Neutrophil (primary cell): ENCODE results near the gene DCTN3.

Experiments used
- H3K27ac ChIP-seq: fragments of 200-600 bp; sonication (generic); 2 replicates; pipeline ENCODE4 v1.5.1; 2016; ENCODE audit warnings: mild to moderate bottlenecking, moderate library complexity
- H3K27me3 ChIP-seq: fragments of 200-600 bp; sonication (generic); 2 replicates; pipeline ENCODE4 v1.6.0; 2016; ENCODE audit warnings: mild to moderate bottlenecking
- H3K36me3 ChIP-seq: fragments of 200-600 bp; sonication (generic); 2 replicates; pipeline ENCODE4 v1.5.1; 2017
- H3K4me1 ChIP-seq, 2 experiments: fragments of 200-600 bp in 1 of 2; sonication (generic) in 1 of 2; 1 replicate in 1 of 2; 2 replicates in 1 of 2; pipeline versions ENCODE4 v1.5.1 to v1.6.1; 2013 to 2016; ENCODE audit warnings: low read depth in 1 of 2, low read length in 1 of 2, mild to moderate bottlenecking in 1 of 2, moderate library complexity in 1 of 2; ENCODE audit not compliant: control insufficient read depth in 1 of 2, insufficient read depth in 1 of 2
- H3K4me3 ChIP-seq, 2 experiments: fragments of 200-600 bp in 1 of 2; sonication (generic) in 1 of 2; 1 replicate in 1 of 2; 2 replicates in 1 of 2; pipeline ENCODE4 v1.5.1; 2013 to 2016; ENCODE audit warnings: low read depth in 1 of 2, low read length in 1 of 2, mild to moderate bottlenecking in 1 of 2, moderate library complexity in 1 of 2
- H3K9me3 ChIP-seq: fragments of 200-600 bp; sonication (generic); 2 replicates; pipeline ENCODE4 v1.5.1; 2016
- CTCF ChIP-seq: fragments of 200-600 bp; sonication (generic); IDR thresholded peaks from 2 replicates; pipeline ENCODE4 v1.5.1; 2016; ENCODE audit warnings: antibody characterized with exemption

The DCTN3 gene

GRCh38 chr9:34588671-34589635, 31.3 kb downstream of the DCTN3 start:
- Histone ChIP-seq H3K9me3 (no peaks in the 10 kb centered on the region), H3K4me1 (peaks cover 19 to 22% of the 10 kb centered on the region in 2 experiments), H3K27me3 (peaks cover 100% of the 10 kb centered on the region), H3K4me3 (no peak overlapping the region), H3K36me3 (no peaks in the 10 kb centered on the region), H3K27ac (no peak overlapping the region)
- no peak for TF ChIP-seq CTCF

GRCh38 chr9:34587271-34587670, 33.0 kb downstream of the DCTN3 start:
- Histone ChIP-seq H3K9me3 (no peaks in the 10 kb centered on the region), H3K4me3 (no peak overlapping the region), H3K27me3 (peaks cover 100% of the 10 kb centered on the region), H3K36me3 (no peaks in the 10 kb centered on the region), H3K27ac (no peak overlapping the region), H3K4me1 (peaks cover 19 to 22% of the 10 kb centered on the region in 2 experiments)
- no peak for TF ChIP-seq CTCF

- H3K27me3 ChIP-seq = peaks cover 100% of the 10 kb centered on the region
- H3K9me3 ChIP-seq = no peaks in the 10 kb centered on the region
- no peak overlapping the region for H3K4me3 ChIP-seq
- no peak overlapping the region for H3K27ac ChIP-seq
- H3K36me3 ChIP-seq = no peaks in the 10 kb centered on the region
- H3K4me1 ChIP-seq = peaks cover 14 to 15% of the 10 kb centered on the region in 2 experiments
- no peak for TF ChIP-seq CTCF
Measured at GRCh38 chr9:34585946-34586669, 34.2 kb downstream of the DCTN3 start.

GRCh38 chr9:34584970-34585369, 35.3 kb downstream of the DCTN3 start:
- peaks cover 100% of the 10 kb centered on the region for H3K27me3 ChIP-seq
- H3K27ac ChIP-seq = no peak overlapping the region
- H3K4me1 ChIP-seq = peaks cover 2 to 3% of the 10 kb centered on the region in 2 experiments
- H3K36me3 ChIP-seq = no peaks in the 10 kb centered on the region
- no peak overlapping the region for H3K4me3 ChIP-seq
- no peak for TF ChIP-seq CTCF
- no peaks in the 10 kb centered on the region for H3K9me3 ChIP-seq

- Histone ChIP-seq H3K36me3 (no peaks in the 10 kb centered on the region), H3K27me3 (peaks cover 100% of the 10 kb centered on the region), H3K4me3 (no peak overlapping the region), H3K4me1 (no peaks in the 10 kb centered on the region), H3K9me3 (no peaks in the 10 kb centered on the region), H3K27ac (no peak overlapping the region)
- TF ChIP-seq CTCF = no peak
Measured at GRCh38 chr9:34582787-34583186, 37.5 kb downstream of the DCTN3 start.
